LNCAP (cell line): Measurements from ENCODE around the gene ACOD1.

Source experiments
- TF ChIP-seq, protein P1 (sequence below): fragments of 450-650 bp; IDR thresholded peaks from 2 replicates; pipeline ENCODE4 v1.5.1; 2017; ENCODE audit warnings: mild to moderate bottlenecking

The ACOD1 gene

DNA sequence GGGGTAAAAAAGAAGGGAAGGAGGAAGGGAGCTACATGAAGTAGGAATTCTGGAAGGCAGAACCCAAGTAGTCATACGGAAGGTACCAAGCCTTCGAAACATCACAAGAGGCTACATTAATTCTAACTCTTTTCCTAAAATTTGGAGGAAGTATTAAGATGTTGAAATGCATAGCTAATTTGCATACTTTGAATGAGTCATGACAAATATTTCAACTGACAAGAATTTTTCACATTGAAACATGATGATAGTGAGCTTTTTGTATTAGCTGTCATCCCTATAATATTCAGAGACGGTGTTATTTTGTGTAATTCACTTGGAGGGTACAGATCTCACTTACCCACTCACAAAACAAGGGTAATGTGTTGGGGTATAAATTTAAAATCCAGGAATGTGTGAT, 9.1 kb upstream of the ACOD1 start:
- TF ChIP-seq, protein P1, sequence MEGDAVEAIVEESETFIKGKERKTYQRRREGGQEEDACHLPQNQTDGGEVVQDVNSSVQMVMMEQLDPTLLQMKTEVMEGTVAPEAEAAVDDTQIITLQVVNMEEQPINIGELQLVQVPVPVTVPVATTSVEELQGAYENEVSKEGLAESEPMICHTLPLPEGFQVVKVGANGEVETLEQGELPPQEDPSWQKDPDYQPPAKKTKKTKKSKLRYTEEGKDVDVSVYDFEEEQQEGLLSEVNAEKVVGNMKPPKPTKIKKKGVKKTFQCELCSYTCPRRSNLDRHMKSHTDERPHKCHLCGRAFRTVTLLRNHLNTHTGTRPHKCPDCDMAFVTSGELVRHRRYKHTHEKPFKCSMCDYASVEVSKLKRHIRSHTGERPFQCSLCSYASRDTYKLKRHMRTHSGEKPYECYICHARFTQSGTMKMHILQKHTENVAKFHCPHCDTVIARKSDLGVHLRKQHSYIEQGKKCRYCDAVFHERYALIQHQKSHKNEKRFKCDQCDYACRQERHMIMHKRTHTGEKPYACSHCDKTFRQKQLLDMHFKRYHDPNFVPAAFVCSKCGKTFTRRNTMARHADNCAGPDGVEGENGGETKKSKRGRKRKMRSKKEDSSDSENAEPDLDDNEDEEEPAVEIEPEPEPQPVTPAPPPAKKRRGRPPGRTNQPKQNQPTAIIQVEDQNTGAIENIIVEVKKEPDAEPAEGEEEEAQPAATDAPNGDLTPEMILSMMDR: no peak

DNA sequence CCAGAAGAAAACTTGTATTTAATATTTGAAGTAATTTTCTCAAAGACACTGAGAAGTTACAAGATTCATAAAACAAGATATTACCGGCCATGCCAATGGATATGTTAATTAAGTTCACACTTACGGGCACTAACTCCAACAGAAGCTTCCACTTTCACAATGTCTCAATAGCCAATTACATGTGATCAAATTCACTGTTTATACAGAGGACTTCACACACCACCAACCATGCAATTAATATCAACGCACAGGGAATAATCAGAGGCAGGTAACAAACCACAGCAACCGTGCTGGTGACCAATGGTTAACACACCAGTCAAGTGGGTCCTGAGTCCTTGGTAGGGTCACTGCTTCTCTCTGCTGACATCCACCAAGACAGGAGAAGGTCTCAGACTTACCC, 5.9 kb upstream of the ACOD1 start:
- TF ChIP-seq, protein P1: no peak

DNA sequence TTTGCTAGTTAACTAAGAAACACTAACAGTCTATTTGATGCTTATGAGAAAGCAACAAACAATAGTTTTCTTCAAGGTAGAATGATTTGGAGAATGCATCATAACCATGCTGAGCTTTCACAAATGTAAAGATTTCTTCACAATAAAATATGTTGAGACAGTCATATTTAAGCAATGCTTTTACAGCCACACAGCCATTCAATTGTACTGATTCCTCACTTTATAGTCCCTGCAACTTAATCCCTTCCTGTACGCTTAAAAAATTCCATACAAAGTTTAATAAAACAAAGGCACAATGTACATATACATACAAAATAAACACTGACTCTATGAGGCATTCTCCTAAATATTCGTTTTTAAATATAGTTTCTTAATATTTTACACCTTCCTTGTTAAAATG, 4.7 kb upstream of the ACOD1 start:
- TF ChIP-seq, protein P1: no peak

DNA sequence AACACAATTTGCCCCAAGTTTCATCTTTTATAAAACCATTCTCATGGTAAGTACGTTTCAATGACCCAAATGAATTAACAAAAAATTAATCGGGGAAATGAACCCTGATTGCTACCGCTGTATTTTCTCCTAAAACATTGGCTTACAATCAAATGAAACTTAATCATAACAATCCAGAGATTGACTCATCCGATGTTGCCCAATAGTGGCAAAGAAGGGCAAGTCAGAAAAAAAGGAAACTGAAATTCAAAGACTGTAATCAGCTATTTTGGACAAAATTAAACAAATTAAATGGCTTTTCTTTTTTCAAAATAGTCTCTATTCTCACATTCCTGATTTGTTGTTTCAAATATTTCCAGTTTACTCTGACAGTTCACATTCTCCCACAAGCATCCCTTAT, 3.9 kb upstream of the ACOD1 start:
- TF ChIP-seq, protein P1: no peak

DNA sequence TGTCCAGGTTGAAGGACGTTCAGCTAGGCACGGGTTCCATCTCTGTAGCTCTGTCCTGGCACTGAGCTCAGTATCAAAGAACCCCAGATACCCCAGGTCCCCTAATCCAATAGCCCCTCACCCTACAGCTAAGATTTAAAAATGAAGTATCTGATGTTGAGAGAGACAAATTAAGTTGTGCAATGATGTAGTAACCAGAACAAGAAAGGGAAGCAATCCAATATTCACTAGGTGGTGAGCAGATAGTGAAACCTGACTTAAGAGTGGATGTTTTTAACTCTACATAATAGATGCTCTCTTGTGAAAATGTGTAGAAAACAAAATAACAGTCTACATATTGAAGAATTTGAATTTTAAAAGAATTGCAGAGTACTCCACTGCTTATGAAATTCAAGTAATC, 1.8 kb downstream of the ACOD1 start:
- TF ChIP-seq, protein P1: no peak

DNA sequence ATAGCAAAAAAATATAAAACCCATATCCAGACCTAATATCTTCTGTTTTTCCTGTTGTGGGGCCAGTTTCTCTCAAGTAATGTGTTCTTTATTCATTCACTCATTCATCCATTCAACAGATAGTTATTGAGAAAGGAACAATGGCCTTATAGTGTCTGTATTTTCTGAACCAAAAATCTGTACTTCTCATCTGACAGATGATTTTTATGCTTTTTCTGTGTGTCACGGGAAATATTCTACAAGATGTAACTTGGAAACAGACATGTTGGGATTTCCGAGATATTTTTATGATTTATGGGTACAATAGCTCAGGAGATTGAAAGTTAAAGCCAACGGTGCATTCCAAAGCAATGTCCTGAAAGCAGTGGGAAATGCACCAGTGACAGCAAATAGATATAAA, 5.7 kb downstream of the ACOD1 start:
- TF ChIP-seq, protein P1: no peak

DNA sequence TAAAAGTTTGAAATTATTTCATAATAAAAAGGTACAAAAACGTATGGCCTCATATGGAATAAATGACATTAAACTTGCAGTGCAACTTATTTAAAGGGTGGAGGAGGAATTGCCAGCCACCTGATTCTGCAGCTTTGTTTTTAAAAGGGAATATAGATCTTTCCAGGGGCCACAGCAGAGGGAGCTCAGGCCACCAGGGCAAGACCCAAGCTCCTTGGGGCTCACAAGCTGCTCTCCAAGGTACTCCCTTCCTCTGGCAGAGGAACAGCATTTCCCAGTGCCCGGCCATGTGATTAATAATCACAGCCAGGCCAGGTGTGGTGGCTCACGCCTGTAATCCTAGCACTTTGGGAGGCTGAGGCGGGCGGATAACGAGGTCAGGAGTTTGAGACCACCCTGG, 6.2 kb downstream of the ACOD1 start:
- TF ChIP-seq, protein P1: no peak

DNA sequence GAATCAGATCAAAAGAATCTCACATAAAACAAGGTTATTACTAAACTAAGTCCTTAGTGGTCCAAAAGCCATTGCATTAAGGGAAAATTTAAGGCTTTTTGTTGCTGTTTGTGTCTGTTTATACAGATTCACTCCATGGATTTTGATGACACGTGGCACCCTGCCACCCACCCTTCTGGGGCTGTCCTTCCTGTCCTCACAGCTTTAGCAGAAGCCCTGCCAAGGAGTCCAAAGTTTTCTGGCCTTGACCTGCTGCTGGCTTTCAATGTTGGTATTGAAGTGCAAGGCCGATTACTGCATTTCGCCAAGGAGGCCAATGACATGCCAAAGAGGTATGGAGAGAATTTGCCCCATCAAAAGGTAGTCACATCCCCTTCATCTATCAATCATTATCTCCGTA, 6.9 kb downstream of the ACOD1 start:
- TF ChIP-seq, protein P1: no peak
